Neural progenitor cell (in vitro differentiated cells): ENCODE measurements around the gene UBA1.

ENCODE experiments used
- EZH2 ChIP-seq: fragments of 200-600 bp; sonication (generic); IDR thresholded peaks from 2 replicates; pipeline ENCODE4 v1.6.1; 2017; ENCODE audit warnings: antibody characterized with exemption, mild to moderate bottlenecking, moderate library complexity
- TF ChIP-seq, protein P1 (sequence below): fragments of 200-600 bp; sonication (generic); IDR thresholded peaks from 2 replicates; pipeline ENCODE4 v1.5.1; 2017; ENCODE audit warnings: antibody characterized with exemption, mild to moderate bottlenecking

DNA sequence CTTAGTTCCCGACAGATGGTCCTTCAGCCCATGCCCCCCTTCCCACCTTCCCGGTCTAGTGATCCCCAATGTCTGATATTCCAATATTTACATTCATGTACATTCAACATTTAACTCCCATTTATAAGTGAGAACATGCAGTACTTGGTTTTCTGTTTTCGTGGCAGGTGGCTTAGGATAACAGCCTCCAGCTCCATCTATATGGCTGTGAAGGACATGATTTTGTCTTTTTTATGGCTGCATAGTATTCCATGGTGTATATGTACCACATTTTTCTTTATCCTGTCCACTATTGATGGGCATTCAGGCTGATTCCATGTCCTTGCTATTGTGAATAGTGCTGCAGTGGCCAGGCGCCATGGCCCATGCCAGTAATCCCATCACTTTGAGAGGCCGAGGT is 34.8 kb upstream of the UBA1 start:
- TF ChIP-seq, protein P1, sequence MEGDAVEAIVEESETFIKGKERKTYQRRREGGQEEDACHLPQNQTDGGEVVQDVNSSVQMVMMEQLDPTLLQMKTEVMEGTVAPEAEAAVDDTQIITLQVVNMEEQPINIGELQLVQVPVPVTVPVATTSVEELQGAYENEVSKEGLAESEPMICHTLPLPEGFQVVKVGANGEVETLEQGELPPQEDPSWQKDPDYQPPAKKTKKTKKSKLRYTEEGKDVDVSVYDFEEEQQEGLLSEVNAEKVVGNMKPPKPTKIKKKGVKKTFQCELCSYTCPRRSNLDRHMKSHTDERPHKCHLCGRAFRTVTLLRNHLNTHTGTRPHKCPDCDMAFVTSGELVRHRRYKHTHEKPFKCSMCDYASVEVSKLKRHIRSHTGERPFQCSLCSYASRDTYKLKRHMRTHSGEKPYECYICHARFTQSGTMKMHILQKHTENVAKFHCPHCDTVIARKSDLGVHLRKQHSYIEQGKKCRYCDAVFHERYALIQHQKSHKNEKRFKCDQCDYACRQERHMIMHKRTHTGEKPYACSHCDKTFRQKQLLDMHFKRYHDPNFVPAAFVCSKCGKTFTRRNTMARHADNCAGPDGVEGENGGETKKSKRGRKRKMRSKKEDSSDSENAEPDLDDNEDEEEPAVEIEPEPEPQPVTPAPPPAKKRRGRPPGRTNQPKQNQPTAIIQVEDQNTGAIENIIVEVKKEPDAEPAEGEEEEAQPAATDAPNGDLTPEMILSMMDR: no peak
- TF ChIP-seq EZH2: no peak
